NCI-H2171 treated with DMSO at 0.1 percent for 48 hours (cell line): ENCODE results near the gene HIBADH.
"Not testable (repeated sequence)": the region's sequence is repeated elsewhere in the genome, so short reads cannot be mapped to it uniquely, and the experiment has no call there.

Experiments used
- DNase-seq: peaks from one replicate; lab custom pipeline; 2025; lab: John Stamatoyannopoulos, UW

Gene HIBADH

GRCh38 chr7:27547401-27547800 is 115.3 kb downstream of the HIBADH start:
- no peak for DNase-seq

GRCh38 chr7:27546610-27547009 is 116.1 kb downstream of the HIBADH start:
- no peak for DNase-seq

GRCh38 chr7:27535795-27536194 is 126.9 kb downstream of the HIBADH start:
- no peak for DNase-seq

GRCh38 chr7:27533652-27534081 is 129.0 kb downstream of the HIBADH start:
- no peak for DNase-seq

DNA sequence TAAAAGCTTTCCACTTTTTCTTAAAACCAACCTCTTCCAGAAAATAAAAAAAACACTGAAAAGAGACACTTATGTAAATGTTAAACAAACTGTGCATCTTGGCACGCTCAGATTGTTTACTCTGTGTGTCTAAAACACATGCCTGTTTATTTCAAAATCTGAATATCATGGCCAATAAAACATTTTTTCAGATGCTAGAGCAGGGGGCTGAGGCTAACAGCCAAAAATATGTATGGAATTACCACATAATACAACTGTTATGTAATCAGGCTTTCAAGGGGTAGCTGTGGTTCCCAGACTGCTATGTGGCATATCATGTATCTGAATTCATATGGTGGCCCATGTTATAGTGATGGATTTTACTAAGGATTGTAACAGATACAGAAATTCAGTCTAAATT is 130.4 kb downstream of the HIBADH start:
- peak; percentile 58 for DNase-seq

GRCh38 chr7:27527348-27527714 is 135.4 kb downstream of the HIBADH start:
- DNase-seq, result no peak

DNA sequence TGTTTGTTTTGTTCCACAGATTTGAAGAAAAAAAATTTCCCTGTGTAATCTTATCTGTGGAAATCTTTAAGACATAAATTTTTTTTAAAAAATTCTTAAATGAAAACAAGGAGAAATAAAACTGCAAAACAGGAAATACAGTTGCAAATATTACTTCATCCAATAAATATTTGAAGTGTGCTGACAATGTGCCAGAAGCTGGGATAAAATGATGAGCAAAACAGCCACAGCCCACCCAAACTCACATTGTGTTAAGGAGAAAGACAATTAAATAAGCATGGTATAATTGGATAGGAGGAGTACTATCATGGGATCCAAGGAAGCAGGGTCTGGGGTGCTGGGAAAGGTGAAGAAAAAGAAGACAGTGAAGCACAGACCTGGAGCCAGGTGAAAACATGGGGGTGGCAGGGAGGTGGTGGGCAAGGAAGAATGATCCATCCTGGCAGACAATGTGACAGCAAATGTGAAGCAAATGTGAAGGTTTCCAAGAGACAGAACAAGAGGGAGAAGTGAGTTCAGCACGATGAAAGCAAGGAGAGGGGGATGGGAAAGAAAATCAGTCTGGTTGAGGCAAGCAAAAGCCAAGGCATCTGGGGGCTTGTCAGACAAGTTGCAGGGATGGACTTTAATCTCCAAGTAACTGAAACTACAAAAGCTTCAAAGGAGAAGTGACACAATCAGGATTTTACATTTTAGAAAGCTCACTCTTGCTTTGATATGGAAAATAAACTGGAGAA is 135.9 kb downstream of the HIBADH start:
- DNase-seq, result no peak

DNA sequence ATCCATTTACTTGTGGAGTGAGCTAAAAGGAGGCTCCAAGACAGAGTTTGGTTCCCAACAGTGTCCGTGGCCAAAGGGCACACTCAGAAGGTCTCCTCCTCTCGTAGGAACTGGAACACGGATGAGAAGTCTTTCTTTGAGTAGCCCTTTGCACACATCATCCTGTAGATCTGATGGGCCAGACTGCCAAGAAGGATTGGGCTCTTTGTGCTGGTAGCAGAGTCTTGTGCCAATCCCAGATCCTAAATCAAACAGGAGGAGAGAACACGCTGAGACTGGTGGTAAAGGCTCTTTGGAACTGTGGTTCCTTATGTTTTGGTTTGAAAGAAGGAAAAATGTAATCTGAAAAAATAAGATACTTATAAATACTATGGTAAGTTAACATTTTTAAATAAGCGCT is 136.6 kb downstream of the HIBADH start:
- DNase-seq, result no peak

DNA sequence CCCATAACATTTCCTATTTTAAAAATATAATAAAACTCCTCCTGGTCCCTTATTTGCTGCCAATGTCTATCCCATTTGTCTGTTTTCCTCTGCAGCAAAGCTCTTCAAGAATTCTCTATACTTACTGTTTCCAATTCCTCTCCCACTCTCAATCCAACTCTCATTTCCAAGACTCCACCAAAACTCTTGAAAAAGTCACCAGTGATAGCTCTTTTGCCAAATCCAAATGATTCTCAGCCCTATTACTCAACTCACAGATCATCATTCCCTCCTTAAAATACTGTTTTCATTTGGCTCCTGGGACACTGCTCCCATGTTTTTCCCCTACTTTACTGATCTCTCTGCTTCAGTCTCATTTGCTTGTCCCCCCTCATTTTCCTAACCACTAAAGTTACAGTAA is 139.4 kb downstream of the HIBADH start:
- DNase-seq, result no peak

DNA sequence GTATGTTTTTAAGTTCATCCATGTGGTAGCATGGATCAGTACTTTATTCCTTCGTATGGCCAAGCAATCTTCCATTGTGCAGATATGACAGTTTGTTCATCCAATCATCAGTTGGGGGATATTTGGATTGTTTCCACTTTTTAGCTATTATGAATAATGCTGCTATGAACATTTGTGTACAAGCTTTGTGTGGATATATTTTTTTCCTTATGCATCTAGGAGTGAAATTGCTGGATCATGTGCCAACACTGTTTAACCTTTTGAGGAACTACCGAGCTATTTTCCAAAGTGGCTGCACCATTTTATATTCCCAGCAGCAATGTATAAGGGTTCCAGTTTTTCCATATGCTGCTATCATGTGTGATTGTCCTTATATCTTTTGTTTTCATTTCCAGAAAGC is 140.1 kb downstream of the HIBADH start:
- no peak for DNase-seq

GRCh38 chr7:27520815-27521790 is 141.6 kb downstream of the HIBADH start:
- DNase-seq, result no peak

DNA sequence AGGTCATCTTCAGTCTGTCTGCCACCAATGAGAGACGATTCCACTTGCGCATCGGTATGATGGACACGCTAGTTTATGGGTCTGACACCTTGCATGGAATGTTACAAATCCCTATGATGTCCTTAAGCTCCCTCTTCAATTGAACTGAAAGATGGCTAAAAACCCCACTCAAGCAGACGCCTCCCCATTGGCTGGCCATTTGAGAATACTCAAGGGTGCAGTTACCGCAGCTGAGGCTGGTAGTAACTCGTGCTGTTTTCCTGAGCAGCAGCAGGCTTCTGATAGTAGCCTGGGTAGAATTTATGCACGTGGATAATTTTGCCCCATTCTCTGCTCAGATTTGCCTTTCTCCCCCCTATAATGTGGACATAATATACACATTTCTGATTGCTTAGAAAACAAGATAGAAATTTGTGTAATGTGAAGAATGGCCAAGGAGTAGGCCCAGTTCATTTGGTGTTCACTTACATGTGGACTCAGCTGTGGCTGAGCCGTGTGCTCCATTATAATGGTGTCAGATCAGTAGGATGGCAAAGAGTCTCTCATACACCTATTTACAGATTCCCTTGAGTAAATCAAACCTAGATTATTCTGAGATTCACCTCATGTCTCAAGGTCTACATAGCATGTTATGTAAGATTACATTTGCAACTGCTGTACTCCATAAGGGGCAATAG is 142.8 kb downstream of the HIBADH start:
- DNase-seq, result peak; percentile 31

GRCh38 chr7:27518561-27519350 is 143.9 kb downstream of the HIBADH start:
- DNase-seq, result no peak

- DNase-seq, result no peak
These were observed 146.3 kb downstream of the HIBADH start for GRCh38 chr7:27516421-27516820.

GRCh38 chr7:27515933-27516332 is 146.8 kb downstream of the HIBADH start:
- DNase-seq, result no peak

- DNase-seq, result no peak
These were observed 147.8 kb downstream of the HIBADH start for GRCh38 chr7:27514861-27515260.

GRCh38 chr7:27513885-27514284 is 148.8 kb downstream of the HIBADH start:
- DNase-seq, result no peak

- not testable (repeated sequence) for DNase-seq
These were observed 151.3 kb downstream of the HIBADH start for GRCh38 chr7:27511370-27511769.

DNA sequence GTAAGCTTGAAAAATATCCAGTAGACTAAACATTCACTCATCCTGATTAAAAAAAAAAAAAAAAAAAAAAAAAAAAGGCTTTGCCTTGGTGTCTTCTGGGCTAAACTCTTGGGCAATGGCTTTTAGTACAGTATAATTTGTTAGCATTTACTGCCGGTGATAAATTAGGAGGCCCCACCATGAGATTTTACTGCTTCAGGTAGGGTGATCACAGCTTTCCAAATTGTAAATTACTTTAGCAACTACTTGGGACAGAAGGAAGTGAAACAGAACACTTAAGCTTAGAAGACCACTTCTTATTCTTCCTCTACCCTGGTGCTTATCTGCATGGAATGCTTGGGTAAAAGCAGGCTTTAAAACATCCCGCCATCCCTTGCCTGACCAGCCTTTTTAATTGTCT is 152.1 kb downstream of the HIBADH start:
- DNase-seq, result no peak

DNA sequence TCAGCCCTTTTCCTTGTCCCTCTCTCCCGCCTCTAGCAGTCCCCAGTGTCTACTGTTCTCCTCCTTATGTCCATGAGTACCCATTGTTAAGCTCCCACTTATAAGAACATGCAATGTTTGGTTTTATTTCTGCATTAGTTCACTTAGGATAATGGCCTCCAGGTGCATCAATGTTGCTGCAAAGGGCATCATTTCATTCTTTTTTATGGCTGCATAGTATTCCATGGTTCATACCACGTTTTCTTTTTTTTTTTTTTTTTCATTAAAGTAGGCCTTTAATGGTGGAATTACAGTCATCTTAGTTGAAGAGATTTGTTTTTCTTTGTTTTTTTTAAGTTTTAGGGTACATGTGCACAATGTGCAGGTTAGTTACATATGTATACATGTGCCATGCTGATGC is 160.8 kb downstream of the HIBADH start:
- DNase-seq, result not testable (repeated sequence)

GRCh38 chr7:27501001-27501400 is 161.7 kb downstream of the HIBADH start:
- DNase-seq, result no peak

DNA sequence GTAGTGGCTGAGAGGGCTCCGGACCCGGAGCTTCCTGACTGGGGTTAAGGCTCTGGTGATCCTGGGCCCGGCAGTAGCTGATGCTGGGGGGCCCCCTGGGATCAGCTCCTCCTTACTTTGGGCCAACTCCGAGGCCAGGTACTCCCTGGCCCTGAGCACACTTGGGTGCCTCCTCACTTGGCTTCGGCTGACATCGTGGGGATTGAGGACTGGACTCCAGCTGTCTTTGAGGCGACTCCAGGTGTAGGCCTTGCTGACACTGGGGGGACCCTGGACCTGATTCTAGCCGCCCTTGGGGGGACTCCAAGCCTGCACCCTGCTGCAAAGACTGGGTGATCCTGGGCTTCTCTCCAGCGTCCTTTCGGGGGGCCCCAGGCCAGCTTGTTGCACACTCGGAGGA is 170.5 kb downstream of the HIBADH start:
- DNase-seq, result no peak
